C4-2B (cell line): ENCODE data around the gene FGFR1OP2.
"Not testable (repeated sequence)": the region's sequence is repeated elsewhere in the genome, so short reads cannot be mapped to it uniquely, and the experiment has no call there.

Experiments used
- ZFX ChIP-seq: fragments of 450-650 bp; IDR thresholded peaks from 2 replicates; pipeline ENCODE4 v1.6.1; 2017
- TF ChIP-seq, protein P1 (sequence below): fragments of 450-650 bp; conservative IDR thresholded peaks from 2 replicates; pipeline ENCODE4 v1.5.1; 2017; ENCODE audit warnings: mild to moderate bottlenecking

- TF ChIP-seq, protein P1, sequence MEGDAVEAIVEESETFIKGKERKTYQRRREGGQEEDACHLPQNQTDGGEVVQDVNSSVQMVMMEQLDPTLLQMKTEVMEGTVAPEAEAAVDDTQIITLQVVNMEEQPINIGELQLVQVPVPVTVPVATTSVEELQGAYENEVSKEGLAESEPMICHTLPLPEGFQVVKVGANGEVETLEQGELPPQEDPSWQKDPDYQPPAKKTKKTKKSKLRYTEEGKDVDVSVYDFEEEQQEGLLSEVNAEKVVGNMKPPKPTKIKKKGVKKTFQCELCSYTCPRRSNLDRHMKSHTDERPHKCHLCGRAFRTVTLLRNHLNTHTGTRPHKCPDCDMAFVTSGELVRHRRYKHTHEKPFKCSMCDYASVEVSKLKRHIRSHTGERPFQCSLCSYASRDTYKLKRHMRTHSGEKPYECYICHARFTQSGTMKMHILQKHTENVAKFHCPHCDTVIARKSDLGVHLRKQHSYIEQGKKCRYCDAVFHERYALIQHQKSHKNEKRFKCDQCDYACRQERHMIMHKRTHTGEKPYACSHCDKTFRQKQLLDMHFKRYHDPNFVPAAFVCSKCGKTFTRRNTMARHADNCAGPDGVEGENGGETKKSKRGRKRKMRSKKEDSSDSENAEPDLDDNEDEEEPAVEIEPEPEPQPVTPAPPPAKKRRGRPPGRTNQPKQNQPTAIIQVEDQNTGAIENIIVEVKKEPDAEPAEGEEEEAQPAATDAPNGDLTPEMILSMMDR = not testable (repeated sequence)
- TF ChIP-seq ZFX = not testable (repeated sequence)
Observed at GRCh38 chr12:26961391-26961790, 23.1 kb downstream of the FGFR1OP2 start.
